ENCODE results near the gene FUT7.

FUT7 gene

GRCh38 chr9:137076636-137077009, 44.7 kb upstream of the FUT7 start:
- no peak for TF ChIP-seq MAX (IDR thresholded peaks at IDR 0.05)
- no peak for TF ChIP-seq ZBTB7A (IDR thresholded peaks at IDR 0.05; ENCODE audit: low read depth)
- TF ChIP-seq CREB1 (IDR thresholded peaks at IDR 0.05; ENCODE audit: low read depth), result no peak
- no peak for TF ChIP-seq TEAD4 (IDR thresholded peaks at IDR 0.05)
- no peak for TF ChIP-seq EP300 (IDR thresholded peaks at IDR 0.05; ENCODE audit: borderline replicate concordance)
- no peak for TF ChIP-seq TAF1 (IDR thresholded peaks at IDR 0.05; ENCODE audit: low read depth)
- TF ChIP-seq USF1 (IDR thresholded peaks at IDR 0.05), result no peak
- no peak for TF ChIP-seq EGR1 (IDR thresholded peaks at IDR 0.05)
- TF ChIP-seq CEBPB (IDR thresholded peaks at IDR 0.05), result no peak
- TF ChIP-seq YY1 (IDR thresholded peaks at IDR 0.05; ENCODE audit: low read depth), result no peak
- no peak for TF ChIP-seq FOXM1 (IDR thresholded peaks at IDR 0.05; ENCODE audit: borderline replicate concordance, low read depth)
- TF ChIP-seq TCF12 (IDR thresholded peaks at IDR 0.05; ENCODE audit: low read depth), result no peak
- no peak for TF ChIP-seq NFIC (IDR thresholded peaks at IDR 0.05)
- TF ChIP-seq RAD21 (IDR thresholded peaks at IDR 0.05; ENCODE audit: low read depth), result no peak

GRCh38 chr9:137075275-137075775, 43.4 kb upstream of the FUT7 start:
- TF ChIP-seq RAD21 (IDR thresholded peaks at IDR 0.05; ENCODE audit: low read depth) (no peak), CEBPB (IDR thresholded peaks at IDR 0.05) (peak; percentile 72)

GRCh38 chr9:137074657-137075274, 42.9 kb upstream of the FUT7 start:
- TF ChIP-seq EP300 (IDR thresholded peaks at IDR 0.05; ENCODE audit: borderline replicate concordance), result no peak
- no peak for TF ChIP-seq YY1 (IDR thresholded peaks at IDR 0.05; ENCODE audit: low read depth)
- TF ChIP-seq MAX (IDR thresholded peaks at IDR 0.05), result no peak
- no peak for TF ChIP-seq TCF12 (IDR thresholded peaks at IDR 0.05; ENCODE audit: low read depth)
- TF ChIP-seq TAF1 (IDR thresholded peaks at IDR 0.05; ENCODE audit: low read depth), result no peak
- no peak for TF ChIP-seq CEBPB (IDR thresholded peaks at IDR 0.05)
- no peak for TF ChIP-seq EGR1 (IDR thresholded peaks at IDR 0.05)
- TF ChIP-seq FOXM1 (IDR thresholded peaks at IDR 0.05; ENCODE audit: borderline replicate concordance, low read depth), result no peak
- no peak for TF ChIP-seq NFIC (IDR thresholded peaks at IDR 0.05)
- TF ChIP-seq RAD21 (IDR thresholded peaks at IDR 0.05; ENCODE audit: low read depth), result no peak
- no peak for TF ChIP-seq USF1 (IDR thresholded peaks at IDR 0.05)
- TF ChIP-seq CREB1 (IDR thresholded peaks at IDR 0.05; ENCODE audit: low read depth), result no peak
- no peak for TF ChIP-seq ZBTB7A (IDR thresholded peaks at IDR 0.05; ENCODE audit: low read depth)
- no peak for TF ChIP-seq TEAD4 (IDR thresholded peaks at IDR 0.05)
- TF ChIP-seq REST (IDR thresholded peaks at IDR 0.05; ENCODE audit: low read depth), result no peak

GRCh38 chr9:137073992-137074399, 42.1 kb upstream of the FUT7 start:
- TF ChIP-seq NFIC (IDR thresholded peaks at IDR 0.05) (no peak), TCF12 (IDR thresholded peaks at IDR 0.05; ENCODE audit: low read depth) (no peak), REST (IDR thresholded peaks at IDR 0.05; ENCODE audit: low read depth) (no peak), TEAD4 (IDR thresholded peaks at IDR 0.05) (no peak), CREB1 (IDR thresholded peaks at IDR 0.05; ENCODE audit: low read depth) (no peak), EP300 (IDR thresholded peaks at IDR 0.05; ENCODE audit: borderline replicate concordance) (no peak), USF1 (IDR thresholded peaks at IDR 0.05) (no peak), MAX (IDR thresholded peaks at IDR 0.05) (no peak), EGR1 (IDR thresholded peaks at IDR 0.05) (no peak), RAD21 (IDR thresholded peaks at IDR 0.05; ENCODE audit: low read depth) (no peak), TAF1 (IDR thresholded peaks at IDR 0.05; ENCODE audit: low read depth) (no peak), FOXM1 (IDR thresholded peaks at IDR 0.05; ENCODE audit: borderline replicate concordance, low read depth) (no peak), CEBPB (IDR thresholded peaks at IDR 0.05) (no peak), YY1 (IDR thresholded peaks at IDR 0.05; ENCODE audit: low read depth) (no peak), ZBTB7A (IDR thresholded peaks at IDR 0.05; ENCODE audit: low read depth) (no peak)

GRCh38 chr9:137071282-137071681, 39.4 kb upstream of the FUT7 start:
- TF ChIP-seq TAF1 (IDR thresholded peaks at IDR 0.05; ENCODE audit: low read depth) (no peak), ZBTB7A (IDR thresholded peaks at IDR 0.05; ENCODE audit: low read depth) (no peak), TCF12 (IDR thresholded peaks at IDR 0.05; ENCODE audit: low read depth) (no peak), CREB1 (IDR thresholded peaks at IDR 0.05; ENCODE audit: low read depth) (no peak), TEAD4 (IDR thresholded peaks at IDR 0.05) (no peak), RAD21 (IDR thresholded peaks at IDR 0.05; ENCODE audit: low read depth) (no peak), YY1 (IDR thresholded peaks at IDR 0.05; ENCODE audit: low read depth) (no peak), NFIC (IDR thresholded peaks at IDR 0.05) (no peak)
